Osteocyte (in vitro differentiated cells): ENCODE measurements around the gene KRT12. TPM values are rescaled to one million over a fixed set of nuclear protein-coding genes. Genes with fewer than 3 reads are reported as not detected.

Experiments used
- DNase-seq: peaks from one replicate; pipeline ENCODE4 v3.0.0; 2021; ENCODE audit warnings: mixed read lengths; ENCODE audit not compliant: unreplicated experiment; ENCODE audit errors: extremely low spot score
- H3K27ac Mint-ChIP-seq: one replicate; pipeline ENCODE4 v1.8.0; 2021; ENCODE audit warnings: mild to moderate bottlenecking, mixed read lengths; ENCODE audit not compliant: unreplicated experiment
- H3K27me3 Mint-ChIP-seq: one replicate; pipeline ENCODE4 v1.8.0; 2021; ENCODE audit warnings: mixed read lengths; ENCODE audit not compliant: unreplicated experiment
- H3K36me3 Mint-ChIP-seq: one replicate; pipeline ENCODE4 v1.8.0; 2021; ENCODE audit warnings: mixed read lengths; ENCODE audit not compliant: unreplicated experiment
- H3K4me1 Mint-ChIP-seq: one replicate; pipeline ENCODE4 v1.8.0; 2021; ENCODE audit warnings: mixed read lengths; ENCODE audit not compliant: unreplicated experiment
- H3K4me3 Mint-ChIP-seq: one replicate; pipeline ENCODE4 v1.8.0; 2021; ENCODE audit warnings: mild to moderate bottlenecking, moderate library complexity, mixed read lengths; ENCODE audit not compliant: unreplicated experiment
- H3K9me3 Mint-ChIP-seq: one replicate; pipeline ENCODE4 v1.8.0; 2021; ENCODE audit warnings: mixed read lengths; ENCODE audit not compliant: unreplicated experiment
- CTCF ChIP-seq: fragments of 200-600 bp; sonication (generic); IDR thresholded peaks from 2 replicates; pipeline ENCODE4 v1.5.0; 2021; ENCODE audit warnings: antibody characterized with exemption, mild to moderate bottlenecking, moderate library complexity
- total RNA-seq: library from RNA; stranded (reverse); gene quantifications from 2 replicates; pipeline ENCODE4 v1.2.1, GENCODE V29; 2021

KRT12 gene
- total RNA-seq, 1 donor from 2014 or later = not detected

DNA sequence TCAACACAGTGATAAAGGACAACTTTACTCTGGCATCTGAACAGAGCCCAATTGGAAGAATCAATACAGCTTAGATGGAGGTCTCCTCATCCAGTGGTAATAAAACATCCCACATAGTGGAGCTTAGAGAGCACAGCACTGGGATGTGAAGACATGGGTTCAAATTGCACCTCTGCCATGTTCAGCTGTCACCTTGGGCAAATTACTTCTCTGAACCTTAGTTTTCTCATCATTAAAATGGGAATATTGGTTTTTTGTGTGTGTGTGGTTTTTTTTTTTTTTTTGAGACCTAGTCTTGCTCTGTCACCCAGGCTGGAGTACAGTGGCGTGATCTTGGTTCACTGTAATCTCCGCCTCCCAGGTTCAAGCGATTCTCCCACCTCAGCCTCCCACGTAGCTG lies 31.0 kb downstream of the KRT12 start:
- H3K27ac Mint-ChIP-seq = no peak overlapping the region
- DNase-seq = no peak
- H3K4me3 Mint-ChIP-seq = no peak overlapping the region
- H3K4me1 Mint-ChIP-seq = no peaks in the 10 kb centered on the region
- no peaks in the 10 kb centered on the region for H3K9me3 Mint-ChIP-seq
- peaks cover 16% of the 10 kb centered on the region for H3K36me3 Mint-ChIP-seq
- no peaks in the 10 kb centered on the region for H3K27me3 Mint-ChIP-seq
- TF ChIP-seq CTCF = no peak

GRCh38 chr17:40833882-40834281 lies 33.1 kb downstream of the KRT12 start:
- no peaks in the 10 kb centered on the region for H3K4me1 Mint-ChIP-seq
- TF ChIP-seq CTCF = no peak
- H3K9me3 Mint-ChIP-seq = peaks cover 5% of the 10 kb centered on the region
- DNase-seq = no peak
- peaks cover 16% of the 10 kb centered on the region for H3K36me3 Mint-ChIP-seq
- H3K4me3 Mint-ChIP-seq = no peak overlapping the region
- no peaks in the 10 kb centered on the region for H3K27me3 Mint-ChIP-seq
- H3K27ac Mint-ChIP-seq = no peak overlapping the region

DNA sequence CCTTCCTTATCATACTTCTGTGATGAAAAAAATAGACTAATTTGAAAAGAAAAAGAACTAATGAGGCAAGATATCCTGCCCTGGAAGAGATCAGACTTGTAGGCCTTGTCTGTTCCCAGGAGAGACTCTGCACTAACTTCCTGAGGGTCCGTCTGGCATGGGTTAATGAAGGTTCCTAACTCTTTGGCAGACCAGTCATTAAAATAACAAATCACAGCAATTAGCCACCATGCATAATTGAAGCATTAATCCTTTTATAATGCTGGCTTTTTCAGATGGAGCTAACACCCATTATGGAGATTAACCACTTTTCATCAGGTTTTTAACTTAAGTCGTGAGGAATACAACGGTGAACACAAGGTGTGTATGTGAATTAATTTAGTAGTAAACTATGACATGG lies 34.2 kb downstream of the KRT12 start:
- H3K36me3 Mint-ChIP-seq = peaks cover 16% of the 10 kb centered on the region
- H3K27me3 Mint-ChIP-seq = no peaks in the 10 kb centered on the region
- H3K9me3 Mint-ChIP-seq = peaks cover 5% of the 10 kb centered on the region
- DNase-seq = no peak
- no peak overlapping the region for H3K27ac Mint-ChIP-seq
- no peak overlapping the region for H3K4me3 Mint-ChIP-seq
- no peak for TF ChIP-seq CTCF
- peaks cover 10% of the 10 kb centered on the region for H3K4me1 Mint-ChIP-seq

GRCh38 chr17:40830085-40830776 lies 36.8 kb downstream of the KRT12 start:
- no peaks in the 10 kb centered on the region for H3K27me3 Mint-ChIP-seq
- H3K4me3 Mint-ChIP-seq = no peak overlapping the region
- H3K36me3 Mint-ChIP-seq = peaks cover 12% of the 10 kb centered on the region
- H3K27ac Mint-ChIP-seq = no peak overlapping the region
- peaks cover 5% of the 10 kb centered on the region for H3K9me3 Mint-ChIP-seq
- no peak for DNase-seq
- TF ChIP-seq CTCF = no peak
- H3K4me1 Mint-ChIP-seq = peaks cover 13% of the 10 kb centered on the region

GRCh38 chr17:40828454-40829044 lies 38.5 kb downstream of the KRT12 start:
- Mint-ChIP-seq H3K36me3 (peaks cover 5% of the 10 kb centered on the region), H3K4me3 (no peak overlapping the region), H3K27me3 (no peaks in the 10 kb centered on the region), H3K27ac (no peak overlapping the region), H3K9me3 (peaks cover 5% of the 10 kb centered on the region), H3K4me1 (peaks cover 13% of the 10 kb centered on the region)
- DNase-seq = no peak
- TF ChIP-seq CTCF = no peak
